Sigmoid colon (tissue), 3 donors: ENCODE measurements around the gene C12orf50.

Source experiments
- POLR2A ChIP-seq, 2 donors: fragments of 450-650 bp; IDR thresholded peaks; one replicate each; pipeline ENCODE4 v1.6.1; 2016; ENCODE audit warnings: antibody characterized with exemption in 2 of 2, mild to moderate bottlenecking in 2 of 2, moderate library complexity in 2 of 2
- TF ChIP-seq, protein P1 (sequence below), 4 experiments: fragments of 450-650 bp in 3 of 4; fragments of 200-600 bp in 1 of 4; IDR thresholded peaks; one replicate each; pipeline ENCODE4 v1.5.1; 2016 to 2019; ENCODE audit warnings: antibody characterized with exemption in 4 of 4, mild to moderate bottlenecking in 3 of 4, moderate library complexity in 2 of 4

DNA sequence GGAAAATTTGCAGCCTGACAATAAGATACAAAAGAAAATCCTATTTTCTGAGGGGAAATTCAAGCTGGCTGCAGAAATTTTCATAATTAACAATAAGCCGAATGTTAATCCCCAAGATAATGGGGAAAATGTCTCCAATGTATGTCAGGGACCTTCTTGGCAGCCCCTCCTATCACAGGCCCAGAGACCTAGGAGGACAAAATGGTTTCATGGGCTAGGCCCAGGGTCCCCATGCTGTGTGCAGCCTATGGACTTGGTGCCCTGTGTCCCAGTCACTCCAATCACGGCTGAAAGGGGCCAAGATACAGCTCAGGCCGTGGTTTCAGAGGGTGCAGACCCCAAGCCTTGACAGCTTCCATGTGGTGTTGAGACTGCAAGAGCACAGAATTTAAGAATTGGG lies 11.2 kb downstream of the C12orf50 start:
- TF ChIP-seq, protein P1, sequence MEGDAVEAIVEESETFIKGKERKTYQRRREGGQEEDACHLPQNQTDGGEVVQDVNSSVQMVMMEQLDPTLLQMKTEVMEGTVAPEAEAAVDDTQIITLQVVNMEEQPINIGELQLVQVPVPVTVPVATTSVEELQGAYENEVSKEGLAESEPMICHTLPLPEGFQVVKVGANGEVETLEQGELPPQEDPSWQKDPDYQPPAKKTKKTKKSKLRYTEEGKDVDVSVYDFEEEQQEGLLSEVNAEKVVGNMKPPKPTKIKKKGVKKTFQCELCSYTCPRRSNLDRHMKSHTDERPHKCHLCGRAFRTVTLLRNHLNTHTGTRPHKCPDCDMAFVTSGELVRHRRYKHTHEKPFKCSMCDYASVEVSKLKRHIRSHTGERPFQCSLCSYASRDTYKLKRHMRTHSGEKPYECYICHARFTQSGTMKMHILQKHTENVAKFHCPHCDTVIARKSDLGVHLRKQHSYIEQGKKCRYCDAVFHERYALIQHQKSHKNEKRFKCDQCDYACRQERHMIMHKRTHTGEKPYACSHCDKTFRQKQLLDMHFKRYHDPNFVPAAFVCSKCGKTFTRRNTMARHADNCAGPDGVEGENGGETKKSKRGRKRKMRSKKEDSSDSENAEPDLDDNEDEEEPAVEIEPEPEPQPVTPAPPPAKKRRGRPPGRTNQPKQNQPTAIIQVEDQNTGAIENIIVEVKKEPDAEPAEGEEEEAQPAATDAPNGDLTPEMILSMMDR (IDR thresholded peaks at IDR 0.05): no peak
- TF ChIP-seq POLR2A (IDR thresholded peaks at IDR 0.05): no peak
